Measurements from ENCODE around the gene PCGF5. TPM values are rescaled to one million over a fixed set of nuclear protein-coding genes. Genes with fewer than 3 reads are reported as not detected.
"Not testable (repeated sequence)": the region's sequence is repeated elsewhere in the genome, so short reads cannot be mapped to it uniquely, and the experiment has no call there.

Gene PCGF5
- total RNA-seq, 4 donors from 2014 or later, result 47.8 to 63.7 (median 55.0) TPM

GRCh38 chr10:91294134-91294906 lies 73.9 kb downstream of the PCGF5 start:
- intact Hi-C loops (cut with DNase I), result no loop called here
- 75 to 79% methylated on average over 3 of the region's 3 CpGs for WGBS, 2 donors
- no peak overlapping the region for H3K27ac ChIP-seq
- DNase-seq, result no peak
- TF ChIP-seq CTCF (IDR thresholded peaks at IDR 0.05) (no peak), POLR2A (IDR thresholded peaks at IDR 0.05) (no peak)
- no peaks in the 10 kb centered on the region for H3K27me3 ChIP-seq
- H3K4me3 ChIP-seq (replicated peaks in 1 of 3), result no peak overlapping the region
- no peaks in the 10 kb centered on the region for H3K9me3 ChIP-seq
- H3K4me1 ChIP-seq, result no peaks in the 10 kb centered on the region
- H3K36me3 ChIP-seq, result no peaks in the 10 kb centered on the region

- H3K4me3 ChIP-seq (replicated peaks in 1 of 3), result no peak overlapping the region
- intact Hi-C loops (cut with DNase I), result no loop called here
- no peaks in the 10 kb centered on the region for H3K9me3 ChIP-seq
- WGBS, 2 donors, result 69 to 78% methylated on average over 6 of the region's 6 CpGs
- H3K4me1 ChIP-seq, result no peaks in the 10 kb centered on the region
- DNase-seq, result no peak
- no peak for TF ChIP-seq CTCF (IDR thresholded peaks at IDR 0.05)
- TF ChIP-seq POLR2A (IDR thresholded peaks at IDR 0.05), result no peak
- H3K27me3 ChIP-seq, result no peaks in the 10 kb centered on the region
- H3K36me3 ChIP-seq, result no peaks in the 10 kb centered on the region
- no peak overlapping the region for H3K27ac ChIP-seq
These were observed 74.9 kb downstream of the PCGF5 start for GRCh38 chr10:91295346-91295745.

GRCh38 chr10:91296471-91296870 lies 76.0 kb downstream of the PCGF5 start:
- Histone ChIP-seq H3K9me3 (no peaks in the 10 kb centered on the region), H3K27ac (no peak overlapping the region), H3K36me3 (no peaks in the 10 kb centered on the region), H3K27me3 (no peaks in the 10 kb centered on the region), H3K4me3 (replicated peaks in 1 of 3) (no peak overlapping the region), H3K4me1 (no peaks in the 10 kb centered on the region)
- TF ChIP-seq CTCF (IDR thresholded peaks at IDR 0.05), result no peak
- TF ChIP-seq POLR2A (IDR thresholded peaks at IDR 0.05), result no peak
- 51 to 52% methylated on average over 2 of the region's 2 CpGs for WGBS, 2 donors
- intact Hi-C loops (cut with DNase I), result no loop called here
- DNase-seq, result no peak

GRCh38 chr10:91298224-91298871 lies 77.9 kb downstream of the PCGF5 start:
- no peak overlapping the region for H3K4me3 ChIP-seq (replicated peaks in 1 of 3)
- no peak overlapping the region for H3K27ac ChIP-seq
- H3K4me1 ChIP-seq, result no peaks in the 10 kb centered on the region
- no peaks in the 10 kb centered on the region for H3K27me3 ChIP-seq
- DNase-seq, result peak; percentile 64 to 73
- WGBS, 2 donors, result 2 to 6% methylated on average over 23 of the region's 23 CpGs
- no peaks in the 10 kb centered on the region for H3K9me3 ChIP-seq
- TF ChIP-seq POLR2A (IDR thresholded peaks at IDR 0.05) (no peak), CTCF (IDR thresholded peaks at IDR 0.05) (peak; percentile 66 to 87 (median 75))
- intact Hi-C loops (cut with DNase I), result no loop called here
- no peaks in the 10 kb centered on the region for H3K36me3 ChIP-seq

- Histone ChIP-seq H3K4me1 (no peaks in the 10 kb centered on the region), H3K27ac (no peak overlapping the region), H3K36me3 (no peaks in the 10 kb centered on the region), H3K27me3 (no peaks in the 10 kb centered on the region), H3K9me3 (no peaks in the 10 kb centered on the region), H3K4me3 (replicated peaks in 1 of 3) (no peak overlapping the region)
- TF ChIP-seq CTCF (IDR thresholded peaks at IDR 0.05), result no peak
- no peak for TF ChIP-seq POLR2A (IDR thresholded peaks at IDR 0.05)
- no peak for DNase-seq
- WGBS, 2 donors, result 80 to 100% methylated on average over 1 of the region's 1 CpG
- intact Hi-C loops (cut with DNase I), result no loop called here
These were observed 79.6 kb downstream of the PCGF5 start for GRCh38 chr10:91299999-91300575.

- not testable (repeated sequence) for H3K9me3 ChIP-seq; H3K4me3 ChIP-seq (replicated peaks in 1 of 3)
- 47 to 66% methylated on average over 3 of the region's 3 CpGs for WGBS, 2 donors
These were observed 82.5 kb downstream of the PCGF5 start for GRCh38 chr10:91302946-91303345.

GRCh38 chr10:91305979-91306378 lies 85.5 kb downstream of the PCGF5 start:
- intact Hi-C loops (cut with DNase I); H3K4me3 ChIP-seq (replicated peaks in 1 of 3); H3K36me3 ChIP-seq; H3K27me3 ChIP-seq; H3K9me3 ChIP-seq; H3K4me1 ChIP-seq; H3K27ac ChIP-seq; DNase-seq: not testable (repeated sequence)
- WGBS, 2 donors, result 84 to 88% methylated on average over 7 of the region's 7 CpGs

More at GRCh38 chr10:91302946-91303345, 82.5 kb downstream of the PCGF5 start:
- H3K27ac ChIP-seq; intact Hi-C loops (cut with DNase I); H3K36me3 ChIP-seq; H3K4me1 ChIP-seq; DNase-seq; H3K27me3 ChIP-seq: not testable (repeated sequence)

All from thyroid gland (tissue), 4 donors.